NT2/D1 (cell line): ENCODE measurements around the gene CES2.
A peak's percentile ranks its signal among the peaks of the same experiment; 100 is the strongest.

ENCODE experiments used
- DNase-seq: peaks from one replicate; pipeline ENCODE4 v3.0.0-alpha.2; 2011; ENCODE audit warnings: low read depth, low spot score
- H3K27me3 ChIP-seq: 2 replicates; pipeline ENCODE4 v1.6.0; 2011; ENCODE audit warnings: mild to moderate bottlenecking; ENCODE audit not compliant: insufficient read length, insufficient read depth
- H3K36me3 ChIP-seq: 2 replicates; pipeline ENCODE4 v1.6.1; 2011; ENCODE audit warnings: mild to moderate bottlenecking, low read length, mixed read lengths; ENCODE audit not compliant: insufficient read depth, insufficient read length
- H3K4me1 ChIP-seq: 2 replicates; pipeline ENCODE4 v1.5.1; 2011; ENCODE audit not compliant: insufficient read depth, insufficient read length
- H3K4me3 ChIP-seq: 2 replicates; pipeline ENCODE4 v1.5.1; 2011; ENCODE audit warnings: low read depth; ENCODE audit not compliant: insufficient read length
- H3K9ac ChIP-seq: 2 replicates; pipeline ENCODE4 v1.6.0; 2011; ENCODE audit warnings: low read depth; ENCODE audit not compliant: insufficient read length
- H3K9me3 ChIP-seq: 2 replicates; pipeline ENCODE4 v1.5.1; 2011; ENCODE audit warnings: mild to moderate bottlenecking, low read length; ENCODE audit not compliant: insufficient read depth
- SUZ12 ChIP-seq: IDR thresholded peaks from 2 replicates; pipeline ENCODE4 v1.6.1; 2011; ENCODE audit not compliant: insufficient read length, insufficient read depth; ENCODE audit errors: extremely low read depth
- YY1 ChIP-seq: IDR thresholded peaks from 2 replicates; pipeline ENCODE4 v1.6.1; 2011; ENCODE audit not compliant: insufficient read length, insufficient read depth
- ZNF274 ChIP-seq: IDR thresholded peaks from 2 replicates; pipeline ENCODE4 v1.6.1; 2011; ENCODE audit warnings: mild to moderate bottlenecking, low read depth, low read length

Gene CES2

GRCh38 chr16:66899310-66899944, 35.9 kb upstream of the CES2 start:
- H3K9me3 ChIP-seq: no peaks in the 10 kb centered on the region
- peak overlapping the region; percentile 53 for H3K9ac ChIP-seq
- H3K4me3 ChIP-seq: no peak overlapping the region
- TF ChIP-seq ZNF274 (no peak), SUZ12 (no peak), YY1 (no peak)
- H3K27me3 ChIP-seq: no peaks in the 10 kb centered on the region
- H3K36me3 ChIP-seq: no peaks in the 10 kb centered on the region
- no peak for DNase-seq
- peaks cover 11% of the 10 kb centered on the region for H3K4me1 ChIP-seq

- Histone ChIP-seq H3K9me3 (no peaks in the 10 kb centered on the region), H3K4me1 (peaks cover 16% of the 10 kb centered on the region), H3K36me3 (no peaks in the 10 kb centered on the region), H3K9ac (peak overlapping the region; percentile 23), H3K27me3 (no peaks in the 10 kb centered on the region), H3K4me3 (no peak overlapping the region)
- DNase-seq: peak; percentile 58
- TF ChIP-seq SUZ12 (no peak), ZNF274 (no peak), YY1 (no peak)
Observed at GRCh38 chr16:66899945-66900710, 35.2 kb upstream of the CES2 start.

GRCh38 chr16:66900721-66901441, 34.4 kb upstream of the CES2 start:
- no peak for DNase-seq
- no peaks in the 10 kb centered on the region for H3K27me3 ChIP-seq
- no peaks in the 10 kb centered on the region for H3K9me3 ChIP-seq
- no peak overlapping the region for H3K4me3 ChIP-seq
- no peak overlapping the region for H3K9ac ChIP-seq
- no peaks in the 10 kb centered on the region for H3K36me3 ChIP-seq
- peaks cover 22% of the 10 kb centered on the region for H3K4me1 ChIP-seq
- TF ChIP-seq ZNF274 (no peak), SUZ12 (no peak), YY1 (no peak)

GRCh38 chr16:66901626-66902025, 33.7 kb upstream of the CES2 start:
- H3K36me3 ChIP-seq: no peaks in the 10 kb centered on the region
- H3K9me3 ChIP-seq: no peaks in the 10 kb centered on the region
- no peak overlapping the region for H3K4me3 ChIP-seq
- H3K4me1 ChIP-seq: peaks cover 23% of the 10 kb centered on the region
- H3K27me3 ChIP-seq: no peaks in the 10 kb centered on the region
- no peak for TF ChIP-seq YY1
- no peak for TF ChIP-seq ZNF274
- no peak for TF ChIP-seq SUZ12
- no peak overlapping the region for H3K9ac ChIP-seq
- no peak for DNase-seq

- no peak for TF ChIP-seq SUZ12
- TF ChIP-seq ZNF274: no peak
- TF ChIP-seq YY1: no peak
- Histone ChIP-seq H3K36me3 (no peaks in the 10 kb centered on the region), H3K9me3 (no peaks in the 10 kb centered on the region), H3K9ac (no peak overlapping the region), H3K4me3 (no peak overlapping the region), H3K4me1 (peaks cover 23% of the 10 kb centered on the region), H3K27me3 (no peaks in the 10 kb centered on the region)
- no peak for DNase-seq
Observed at GRCh38 chr16:66902648-66903543, 32.4 kb upstream of the CES2 start.

- peaks cover 23% of the 10 kb centered on the region for H3K4me1 ChIP-seq
- no peak overlapping the region for H3K4me3 ChIP-seq
- H3K9me3 ChIP-seq: no peaks in the 10 kb centered on the region
- no peaks in the 10 kb centered on the region for H3K27me3 ChIP-seq
- no peak for DNase-seq
- H3K9ac ChIP-seq: no peak overlapping the region
- H3K36me3 ChIP-seq: no peaks in the 10 kb centered on the region
- TF ChIP-seq YY1: no peak
- no peak for TF ChIP-seq ZNF274
- no peak for TF ChIP-seq SUZ12
Observed at GRCh38 chr16:66903544-66904427, 31.5 kb upstream of the CES2 start.
